Endothelial cell of umbilical vein (primary cell): Measurements from ENCODE around the gene BZW2. TPM values are rescaled to one million over a fixed set of nuclear protein-coding genes. Genes with fewer than 3 reads are reported as not detected.
A peak's percentile ranks its signal among the peaks of the same experiment; 100 is the strongest.

Experiments used
- BruUV-seq: library from RNA; stranded (reverse); fragments of 400-500 nt; replicated peaks from 2 replicates; lab custom pipeline; 2021; lab: Mats Ljungman, UMichigan
- CTCF ChIA-PET: fragments of 300-600, 350-600 bp; sonication (Branson Sonifier 250); formaldehyde crosslinking; loops from one replicate; lab custom pipeline; 2021; ENCODE audit warnings: antibody characterized with exemption, inconsistent platforms; lab: Charles Lee
- POLR2A ChIA-PET: fragments of 300-600, 350-600 bp; sonication (Branson Sonifier 250); formaldehyde crosslinking; loops from one replicate; lab custom pipeline; 2021; ENCODE audit warnings: antibody characterized with exemption, inconsistent platforms; lab: Charles Lee
- DNase-seq: peaks from one replicate; pipeline ENCODE4 v3.0.0-alpha.2; 2011; ENCODE audit warnings: low read depth, low spot score
- FAIRE-seq: peaks from 2 replicates; lab custom pipeline; 2011; peaks lifted over from hg19 to GRCh38; lab: Jason Lieb, UNC
- H2AFZ ChIP-seq: 2 replicates; pipeline ENCODE4 v1.6.0; 2012; ENCODE audit warnings: low read depth, low read length, control low read depth, inconsistent platforms
- H3K27ac ChIP-seq: 2 replicates; pipeline ENCODE4 v1.5.1; 2011; ENCODE audit warnings: low read depth, mild to moderate bottlenecking, control low read depth, low read length, moderate library complexity; ENCODE audit not compliant: insufficient read depth
- H3K27me3 ChIP-seq, 2 experiments: 2 replicates each; pipeline versions ENCODE4 v1.6.0 to v1.6.1; 2011; ENCODE audit warnings: low read length in 2 of 2, mixed read lengths in 1 of 2; ENCODE audit not compliant: control insufficient read depth in 2 of 2, insufficient read depth in 2 of 2
- H3K36me3 ChIP-seq, 2 experiments: 2 replicates in 1 of 2; 3 replicates in 1 of 2; pipeline ENCODE4 v1.5.1; 2011; ENCODE audit warnings: low read length in 2 of 2, mild to moderate bottlenecking in 1 of 2, moderate library complexity in 1 of 2; ENCODE audit not compliant: control insufficient read depth in 2 of 2, insufficient read depth in 2 of 2; ENCODE audit errors: extremely low read depth in 1 of 2
- H3K4me1 ChIP-seq: 3 replicates; pipeline ENCODE4 v1.5.1; 2011; ENCODE audit warnings: mild to moderate bottlenecking, low read length; ENCODE audit not compliant: control insufficient read depth, insufficient read depth; ENCODE audit errors: extremely low read depth
- H3K4me2 ChIP-seq: 2 replicates; pipeline ENCODE4 v1.6.1; 2011; ENCODE audit warnings: low read length, control low read depth, mixed read lengths; ENCODE audit not compliant: insufficient read depth
- H3K4me3 ChIP-seq, 3 experiments: fragments of 200-600 bp in 1 of 3; sonication (generic), shearing (Covaris generic) in 1 of 3; replicated peaks in 1 of 3; 2 replicates each; pipeline ENCODE4 v1.5.1; 2011 to 2016; ENCODE audit warnings: control low read depth in 3 of 3, low read length in 3 of 3, mild to moderate bottlenecking in 2 of 3, inconsistent platforms in 1 of 3, low read depth in 1 of 3, moderate library complexity in 1 of 3; ENCODE audit not compliant: insufficient read depth in 1 of 3
- H3K79me2 ChIP-seq: 2 replicates; pipeline ENCODE4 v1.6.0; 2012; ENCODE audit warnings: low read length, inconsistent platforms; ENCODE audit not compliant: control insufficient read depth, insufficient read depth
- H3K9ac ChIP-seq: replicated peaks from 2 replicates; pipeline ENCODE3; 2011; ENCODE audit warnings: low read length, control low read depth; ENCODE audit not compliant: insufficient read depth; ENCODE audit errors: extremely low read depth
- H3K9me1 ChIP-seq: replicated peaks from 3 replicates; pipeline ENCODE4 v1.6.0; 2011; ENCODE audit warnings: mild to moderate bottlenecking, low read length; ENCODE audit not compliant: control insufficient read depth, insufficient read depth; ENCODE audit errors: extremely low read depth
- H3K9me3 ChIP-seq: replicated peaks from 2 replicates; pipeline ENCODE4 v1.5.1; 2012; ENCODE audit warnings: low read length, inconsistent platforms; ENCODE audit not compliant: control insufficient read depth, insufficient read depth
- H4K20me1 ChIP-seq: replicated peaks from 2 replicates; pipeline ENCODE3; 2011; ENCODE audit warnings: mild to moderate bottlenecking, low read length; ENCODE audit not compliant: control insufficient read depth, insufficient read depth; ENCODE audit errors: extremely low read depth
- EZH2 ChIP-seq: IDR thresholded peaks from 2 replicates; pipeline ENCODE4 v1.6.1; 2012; ENCODE audit warnings: borderline replicate concordance, low read depth, mild to moderate bottlenecking, moderate library complexity, low read length, inconsistent platforms; ENCODE audit not compliant: severe bottlenecking
- GATA2 ChIP-seq: IDR thresholded peaks from 2 replicates; pipeline ENCODE4 v1.7.0; 2011; ENCODE audit warnings: low read depth, mild to moderate bottlenecking, moderate library complexity, mixed read lengths, low read length; ENCODE audit not compliant: insufficient read length, insufficient read depth
- MAX ChIP-seq: IDR thresholded peaks from 2 replicates; pipeline ENCODE4 v1.6.1; 2011; ENCODE audit not compliant: insufficient read depth, insufficient read length
- MYC ChIP-seq: IDR thresholded peaks from one replicate; pipeline ENCODE4 v1.6.1; 2011; ENCODE audit warnings: mild to moderate bottlenecking, low read depth, low read length
- POLR2A ChIP-seq: IDR thresholded peaks from 2 replicates; pipeline ENCODE4 v1.6.1; 2012; ENCODE audit warnings: low read depth, mild to moderate bottlenecking, control low read depth, low read length
- POLR2AphosphoS5 ChIP-seq: IDR thresholded peaks from 2 replicates; pipeline ENCODE4 v1.6.1; 2012; ENCODE audit warnings: low read depth, mild to moderate bottlenecking, control low read depth, low read length, moderate library complexity; ENCODE audit not compliant: insufficient read depth
- dilution Hi-C: fragments of 300-500 bp; cut with MboI; formaldehyde crosslinking; loops from one replicate; pipeline ENCODE4 v1.15.0; 2019; ENCODE audit warnings: low sequenced_read_pairs; ENCODE audit not compliant: extremely low pct_ligation_motif_present
- intact Hi-C: fragments of 100-400 bp; cut with micrococcal nuclease; formaldehyde crosslinking; loops from one replicate; pipeline ENCODE4 v1.10.0; 2022
- polyA plus RNA-seq, 4 experiments: library from polyadenylated mRNA; depleted of rRNA in 3 of 4; stranded (reverse) in 3 of 4; unstranded in 1 of 4; fragments of >200 nt; gene quantifications; 2 replicates each; pipeline versions ENCODE4 v1.2.1 to v1.2.3, GENCODE V29; 2011 to 2012; ENCODE audit warnings: missing spikeins in 1 of 4
- total RNA-seq: library from RNA; stranded (reverse); gene quantifications from 2 replicates; pipeline ENCODE4 v1.2.3, GENCODE V29; 2021

The BZW2 gene
- total and polyA plus RNA-seq, 2 donors (not counting 3 experiments of a cell fraction or from before 2014, with no cell fraction given), result 39.7 to 106 TPM

- Histone ChIP-seq H3K9me3 (no peaks in the 10 kb centered on the region), H3K4me1 (peaks cover 7% of the 10 kb centered on the region), H2AFZ (no peak overlapping the region), H3K27me3 (no peaks in the 10 kb centered on the region), H3K79me2 (no peaks in the 10 kb centered on the region), H3K4me3 (no peak overlapping the region), H3K4me2 (no peak overlapping the region), H3K9ac (no peak overlapping the region), H3K27ac (peak overlapping the region; percentile 30), H3K36me3 (peaks cover 15 to 41% of the 10 kb centered on the region in 2 experiments), H4K20me1 (no peaks in the 10 kb centered on the region), H3K9me1 (no peaks in the 10 kb centered on the region)
- DNase-seq, result no peak
- TF ChIP-seq EZH2 (no peak), MAX (no peak), MYC (no peak), POLR2A (no peak), POLR2AphosphoS5 (no peak), GATA2 (no peak)
- no peak for FAIRE-seq
- dilution Hi-C loops, result no loop called here
- ChIA-PET POLR2A (no interaction called here), CTCF (interaction anchor here (0.7 to 2.7 kb wide), 5 partner anchors 10 to 604 kb away, joined by 3 to 41 read pairs (median 3); no protein-coding TSS in a partner anchor)
- intact Hi-C loops, result loop anchor here (1.0 to 5.0 kb wide), 2 partner anchors 57 to 105 kb away; partner anchors contain the start of gene AGR2
- BruUV-seq, result no TSS peak
These were observed 51.7 kb downstream of the BZW2 start for GRCh38 chr7:16697507-16698199.
